ENCODE measurements around the gene DOCK4.

The DOCK4 gene

DNA sequence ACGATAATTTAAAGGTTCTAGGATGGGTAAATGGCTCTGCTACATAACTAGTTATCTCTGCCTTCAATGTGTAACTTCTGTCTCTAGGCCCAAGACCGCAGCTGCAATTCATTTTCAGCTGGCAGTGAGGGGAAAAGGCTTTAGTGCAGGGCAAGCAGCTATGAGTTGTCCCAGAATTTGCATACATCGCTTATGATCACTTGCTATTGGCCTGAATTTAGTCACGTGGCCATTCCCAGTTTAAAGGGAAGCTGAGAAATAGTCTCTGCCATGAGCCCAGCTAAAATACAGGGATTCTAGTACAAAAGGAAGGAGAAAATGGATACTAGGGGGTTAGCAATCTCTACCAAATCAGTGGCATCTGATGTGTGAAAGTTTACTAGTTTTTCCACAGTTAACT lies 498.1 kb downstream of the DOCK4 start:
- no peak for DNase-seq

DNA sequence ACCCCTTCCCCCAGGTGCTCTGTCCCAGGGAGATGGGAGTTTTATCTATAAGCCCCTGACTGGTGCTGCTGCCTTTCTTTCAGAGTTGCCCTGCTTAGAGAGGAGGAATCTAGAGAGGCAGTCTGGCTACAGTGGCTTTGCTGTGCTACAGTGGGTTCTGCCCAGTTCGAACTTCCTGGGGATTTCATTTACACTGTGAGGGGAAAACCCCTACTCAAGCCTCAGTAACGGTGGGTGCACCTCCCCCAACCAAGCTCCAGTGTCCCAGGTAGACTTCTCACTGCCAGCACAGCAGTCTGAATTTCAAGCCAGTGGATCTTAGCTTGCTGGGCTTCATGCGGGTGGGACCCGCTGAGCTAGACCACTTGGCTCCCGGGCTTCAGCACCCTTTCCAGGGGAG lies 500.4 kb downstream of the DOCK4 start:
- no peak for DNase-seq

DNA sequence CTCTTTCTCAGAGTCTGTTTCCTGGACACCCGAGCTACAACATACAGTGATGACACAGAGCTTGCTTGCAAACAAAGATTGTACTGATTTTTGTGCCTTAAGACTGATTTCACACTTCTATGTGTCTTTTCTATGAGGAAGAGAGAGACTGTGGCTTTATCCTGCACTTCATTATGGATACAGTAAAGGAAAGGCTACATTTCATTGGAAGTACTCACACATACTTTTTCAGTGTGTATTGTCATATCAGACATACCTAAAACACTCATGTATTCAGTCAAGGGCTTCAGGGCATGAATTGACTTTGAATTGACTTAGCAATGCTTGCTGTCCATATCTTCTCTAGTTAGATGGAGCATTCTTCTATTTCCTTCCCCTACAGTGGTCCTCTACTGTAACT lies 508.4 kb downstream of the DOCK4 start:
- DNase-seq, result no peak

DNA sequence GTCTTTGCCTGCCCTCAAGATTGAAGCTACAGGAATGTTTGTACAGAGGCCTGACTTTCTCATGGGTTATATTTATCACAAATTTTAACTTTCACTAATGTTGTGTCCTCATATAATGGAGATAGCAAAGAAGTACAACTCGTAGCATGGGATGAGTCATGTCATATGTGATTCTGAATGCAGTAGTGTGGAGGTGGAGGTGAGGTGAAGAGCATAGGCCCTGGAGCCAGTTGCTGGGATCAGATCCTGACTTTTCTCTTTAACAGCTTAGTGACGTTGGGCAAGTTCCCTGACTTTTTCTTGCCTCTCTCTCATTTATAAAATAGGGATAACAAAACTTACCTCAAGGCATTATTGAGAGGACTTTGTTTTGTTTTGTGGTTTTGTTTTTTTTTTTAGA lies 511.8 kb downstream of the DOCK4 start:
- DNase-seq, result no peak

DNA sequence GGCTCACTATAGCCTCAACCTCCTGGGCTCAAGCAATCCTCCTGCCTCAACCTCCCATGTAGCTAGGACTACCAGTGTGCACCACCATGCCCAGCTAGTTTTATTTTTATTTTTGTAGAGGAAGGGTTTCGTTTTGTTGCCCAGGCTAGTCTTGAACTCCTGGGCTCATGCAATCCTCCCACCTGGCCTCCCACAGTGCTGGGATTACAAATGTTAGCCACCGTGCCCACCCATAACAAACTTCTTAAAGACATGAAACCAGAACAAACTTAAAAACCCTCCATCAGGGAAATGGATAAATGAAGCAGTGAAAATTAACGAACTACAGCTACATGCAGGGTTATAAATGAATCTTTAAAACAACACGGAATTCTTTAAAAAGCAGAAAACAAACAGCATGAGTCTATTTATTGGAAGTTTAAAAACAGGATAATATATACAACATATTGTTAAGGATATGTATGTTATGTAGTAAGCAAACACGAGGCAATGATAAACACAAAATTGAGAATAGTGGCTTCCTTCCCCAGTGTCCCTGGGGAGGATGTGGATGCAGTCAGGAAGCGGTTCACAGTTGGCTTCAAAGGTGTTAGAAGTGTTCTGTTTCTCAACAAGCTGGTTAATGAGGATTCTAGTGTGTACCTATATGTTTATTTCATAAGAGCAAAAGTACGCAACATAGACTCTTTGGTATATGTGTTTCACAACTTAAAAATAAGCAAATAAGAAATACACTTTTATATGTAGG lies 515.7 kb downstream of the DOCK4 start:
- DNase-seq, result no peak

DNA sequence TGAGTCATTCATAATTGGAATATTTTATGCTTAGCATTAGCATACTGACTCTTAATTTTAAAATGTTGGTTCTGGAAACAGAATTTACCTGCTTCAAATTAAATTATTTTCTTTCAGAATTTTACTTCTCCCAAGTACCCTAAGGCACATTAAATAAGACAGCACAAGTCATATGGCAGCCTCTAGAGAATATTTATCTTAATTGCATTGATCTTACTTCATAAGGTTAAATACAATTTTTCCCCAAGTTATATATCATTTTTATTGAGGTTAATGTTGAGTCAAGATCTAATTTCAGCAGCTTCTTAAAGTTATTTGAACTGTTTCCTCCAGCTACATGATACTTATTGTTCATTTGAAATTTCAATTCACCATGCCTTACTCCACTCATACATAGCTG lies 520.9 kb downstream of the DOCK4 start:
- DNase-seq, result no peak

DNA sequence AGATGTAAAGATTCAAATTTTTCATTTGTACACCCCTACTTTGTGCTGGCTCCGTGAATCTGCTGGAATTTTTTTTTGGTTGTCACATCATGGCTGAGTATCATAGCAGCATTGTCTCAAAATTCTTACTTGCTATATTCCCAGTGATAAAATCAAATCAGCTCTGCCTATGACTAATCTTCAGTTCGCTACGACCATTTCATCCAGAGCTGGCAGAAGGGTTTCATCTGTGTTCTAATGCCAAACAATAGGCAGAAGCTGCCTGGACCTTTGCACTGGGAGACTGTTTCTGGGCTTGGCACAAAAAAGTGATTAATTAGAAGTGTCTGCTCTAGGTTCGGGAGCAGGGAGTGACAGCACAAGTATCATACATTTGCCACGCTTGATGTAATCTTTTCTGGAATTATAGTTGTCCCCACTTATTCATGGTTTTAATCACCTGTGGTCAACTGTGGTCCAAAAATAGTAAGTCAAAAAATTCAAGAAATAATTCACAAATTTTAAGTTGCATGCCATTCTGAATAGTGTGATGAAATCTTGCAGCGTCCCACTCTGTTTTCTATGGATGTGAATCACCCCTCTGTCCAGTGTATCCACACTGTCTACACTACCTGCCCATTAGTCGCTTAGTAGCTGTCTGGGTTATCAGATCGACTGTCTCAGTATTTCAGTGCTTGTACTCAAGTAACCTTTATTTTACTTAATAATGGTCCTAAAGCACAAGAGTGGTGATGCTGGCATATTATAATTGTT lies 523.4 kb downstream of the DOCK4 start:
- DNase-seq, result no peak

DNA sequence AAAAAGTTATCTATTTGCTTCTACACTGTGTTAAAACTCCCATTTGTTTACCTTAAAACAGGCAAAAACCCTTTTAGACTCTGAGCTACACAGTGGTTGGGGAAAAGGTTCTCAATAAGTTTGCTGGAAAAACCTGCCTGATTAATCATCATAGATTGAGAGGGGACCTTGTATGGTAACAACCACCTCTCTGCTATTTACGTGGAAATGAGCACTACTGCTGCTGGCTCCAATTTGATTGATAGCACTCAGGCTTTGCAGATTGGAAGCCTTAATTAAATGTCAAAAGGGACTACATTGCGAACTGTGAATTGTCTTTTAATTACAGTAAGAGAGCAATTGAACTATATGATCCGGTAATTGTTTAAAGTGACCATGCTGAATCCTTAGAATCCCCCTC lies 525.0 kb downstream of the DOCK4 start:
- DNase-seq, result no peak

DNA sequence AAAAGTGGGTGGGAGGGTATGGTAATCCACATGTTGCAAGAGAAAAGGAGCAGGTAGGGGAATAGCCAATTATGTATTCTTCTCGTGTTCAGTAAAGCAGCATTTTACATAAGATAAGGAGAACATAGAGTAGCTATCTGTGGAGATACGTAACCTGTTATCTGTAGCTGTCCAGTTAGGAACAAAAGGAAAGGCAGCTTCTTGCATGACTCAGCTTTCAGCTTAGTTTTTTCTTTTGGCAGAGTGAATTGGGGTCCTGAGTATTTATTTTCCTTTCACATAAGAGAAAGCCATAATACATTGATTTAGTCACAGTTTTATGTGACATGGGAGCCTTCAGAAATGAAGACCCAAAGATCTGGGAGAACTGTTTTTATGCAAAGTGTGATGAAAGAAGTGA lies 527.2 kb downstream of the DOCK4 start:
- no peak for DNase-seq

DNA sequence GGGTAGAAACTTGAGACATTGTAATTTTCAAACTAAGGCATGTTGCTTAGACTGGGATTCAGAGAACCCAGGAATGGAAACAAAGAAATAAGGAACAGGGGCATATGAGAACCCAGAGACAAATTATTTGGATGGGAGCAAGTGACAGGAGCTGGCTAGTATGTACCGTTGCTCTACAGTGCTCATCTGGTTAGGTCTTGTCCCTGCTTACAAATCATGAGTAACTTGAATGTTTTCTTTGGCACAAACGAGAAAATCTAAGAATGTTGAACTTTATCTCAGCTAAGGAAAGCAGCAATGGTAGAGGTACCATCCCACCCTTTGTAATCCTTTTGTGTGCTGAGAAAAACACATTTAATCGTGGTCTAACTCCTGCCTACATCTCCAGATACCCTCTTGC lies 527.9 kb downstream of the DOCK4 start:
- no peak for DNase-seq

DNA sequence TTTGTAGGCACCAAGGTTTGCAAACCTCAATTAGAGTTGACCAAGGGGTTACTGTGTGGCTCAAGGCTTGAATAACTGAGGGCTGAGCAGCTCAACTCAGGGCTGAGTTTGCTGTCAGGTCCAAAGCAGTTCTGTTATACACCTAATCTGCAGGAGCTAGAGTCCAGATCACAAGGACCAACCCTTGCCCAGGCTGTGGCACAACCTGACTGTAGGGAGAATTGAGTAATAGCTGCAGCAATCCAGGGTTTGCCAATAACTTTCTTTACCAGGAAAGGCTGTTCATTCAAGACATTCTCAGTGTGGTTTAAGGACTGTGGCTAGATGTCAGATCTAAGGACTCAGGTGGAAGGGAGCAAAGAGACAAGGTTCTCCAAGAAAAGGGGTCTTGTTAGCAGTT lies 528.4 kb downstream of the DOCK4 start:
- no peak for DNase-seq

DNA sequence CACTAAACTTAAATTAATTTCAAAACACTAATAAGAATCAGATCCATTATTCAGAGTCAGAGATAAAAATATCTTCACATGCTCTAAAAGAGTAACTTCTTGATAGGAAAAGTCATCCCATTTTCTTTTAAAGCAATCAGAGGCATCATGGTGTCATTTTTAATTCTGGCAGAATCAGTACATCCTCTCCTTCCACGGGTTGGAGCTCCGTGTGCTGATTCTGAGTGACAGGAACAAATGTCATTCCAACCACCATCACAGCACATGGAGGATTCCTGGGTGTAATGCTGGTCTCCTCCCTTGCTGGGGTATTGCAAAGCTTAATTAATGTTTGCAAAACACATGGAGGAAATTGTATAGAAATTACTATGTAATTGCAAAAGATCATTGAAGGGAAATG lies 529.4 kb downstream of the DOCK4 start:
- DNase-seq, result no peak

All from activated naive CD4-positive, alpha-beta T cell treated with anti-CD3 and anti-CD28 coated beads, Interleukin-2, amount 50 U/mL, for 16 hours (primary cell).